Measurements from ENCODE around the gene SAMD5.

DNA sequence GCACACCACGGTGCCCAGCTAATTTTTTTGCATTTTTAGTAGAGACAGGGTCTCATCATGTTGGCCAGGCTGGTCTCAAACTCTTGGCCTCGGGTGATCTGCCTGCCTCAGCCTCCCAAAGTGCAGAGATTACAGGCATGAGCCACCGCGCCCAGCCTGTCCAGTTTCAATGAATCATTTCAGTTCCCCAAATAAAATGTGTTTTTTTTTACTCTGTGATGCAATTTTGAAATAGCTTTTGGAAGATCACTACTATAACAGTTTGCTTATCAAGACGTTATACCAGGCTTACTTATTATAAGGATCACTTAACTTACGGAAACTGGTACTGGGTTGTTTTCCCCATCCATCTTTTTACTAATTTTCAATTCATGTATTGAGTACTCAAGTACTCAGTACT, 80.0 kb downstream of the SAMD5 start:
- TF ChIP-seq RARB (CRISPR knock-in tag; IDR thresholded peaks at IDR 0.05) (no peak), ARNTL (CRISPR knock-in tag; IDR thresholded peaks at IDR 0.05; ENCODE audit: borderline replicate concordance, low read depth) (no peak), TOX (CRISPR knock-in tag; IDR thresholded peaks at IDR 0.05; ENCODE audit: borderline replicate concordance) (no peak), ZFP3 (CRISPR knock-in tag; IDR thresholded peaks at IDR 0.05) (no peak), ZFP30 (CRISPR knock-in tag; IDR thresholded peaks at IDR 0.05) (no peak)

Data from SK-N-SH treated with all-trans-retinoic acid at 6 μM for 48 hours (cell line).